Measurements from ENCODE around the gene LMAN1L.

- TF ChIP-seq, protein P1, sequence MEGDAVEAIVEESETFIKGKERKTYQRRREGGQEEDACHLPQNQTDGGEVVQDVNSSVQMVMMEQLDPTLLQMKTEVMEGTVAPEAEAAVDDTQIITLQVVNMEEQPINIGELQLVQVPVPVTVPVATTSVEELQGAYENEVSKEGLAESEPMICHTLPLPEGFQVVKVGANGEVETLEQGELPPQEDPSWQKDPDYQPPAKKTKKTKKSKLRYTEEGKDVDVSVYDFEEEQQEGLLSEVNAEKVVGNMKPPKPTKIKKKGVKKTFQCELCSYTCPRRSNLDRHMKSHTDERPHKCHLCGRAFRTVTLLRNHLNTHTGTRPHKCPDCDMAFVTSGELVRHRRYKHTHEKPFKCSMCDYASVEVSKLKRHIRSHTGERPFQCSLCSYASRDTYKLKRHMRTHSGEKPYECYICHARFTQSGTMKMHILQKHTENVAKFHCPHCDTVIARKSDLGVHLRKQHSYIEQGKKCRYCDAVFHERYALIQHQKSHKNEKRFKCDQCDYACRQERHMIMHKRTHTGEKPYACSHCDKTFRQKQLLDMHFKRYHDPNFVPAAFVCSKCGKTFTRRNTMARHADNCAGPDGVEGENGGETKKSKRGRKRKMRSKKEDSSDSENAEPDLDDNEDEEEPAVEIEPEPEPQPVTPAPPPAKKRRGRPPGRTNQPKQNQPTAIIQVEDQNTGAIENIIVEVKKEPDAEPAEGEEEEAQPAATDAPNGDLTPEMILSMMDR (IDR thresholded peaks at IDR 0.05 in 4 of 5, conservative IDR thresholded peaks at IDR 0.05 in 1 of 5) = no peak
- TF ChIP-seq POLR2A (IDR thresholded peaks at IDR 0.05) = no peak
Observed at GRCh38 chr15:74804935-74805334, 7.7 kb upstream of the LMAN1L start.
